Lower lobe of right lung (tissue), 2 donors: ENCODE results near the gene CGGBP1. TPM values are rescaled to one million over a fixed set of nuclear protein-coding genes. Genes with fewer than 3 reads are reported as not detected.

Experiments
- ATAC-seq, 2 donors: fragments of 200-7000 bp; cut with Tn5 transposase; one replicate each; pipeline ENCODE4 v1.9.1; 2020 to 2022; ENCODE audit warnings: mild to moderate bottlenecking in 2 of 2, moderate library complexity in 2 of 2
- DNase-seq: peaks from one replicate; pipeline ENCODE4 v3.0.0-alpha.2; 2020
- H3K27ac ChIP-seq: fragments of 200-600 bp; one replicate; pipeline ENCODE4 v1.8.0; 2022
- H3K27me3 ChIP-seq: fragments of 200-600 bp; one replicate; pipeline ENCODE4 v1.8.0; 2022; ENCODE audit warnings: low read depth
- H3K36me3 ChIP-seq: fragments of 200-600 bp; one replicate; pipeline ENCODE4 v1.8.0; 2022; ENCODE audit warnings: mild to moderate bottlenecking
- H3K4me1 ChIP-seq: fragments of 200-600 bp; one replicate; pipeline ENCODE4 v1.8.0; 2022
- H3K4me3 ChIP-seq: fragments of 200-600 bp; one replicate; pipeline ENCODE4 v1.8.0; 2022; ENCODE audit warnings: mild to moderate bottlenecking
- H3K9me3 ChIP-seq: fragments of 200-600 bp; one replicate; pipeline ENCODE4 v1.8.0; 2022
- CTCF ChIP-seq: fragments of 200-600 bp; IDR thresholded peaks from one replicate; pipeline ENCODE4 v1.8.0; 2022; ENCODE audit warnings: antibody characterized with exemption, mild to moderate bottlenecking
- intact Hi-C: fragments of 100-400 bp; cut with DNase I; formaldehyde crosslinking; loops from one replicate; pipeline ENCODE4 v1.11.0; 2022
- total RNA-seq: library from RNA; stranded (reverse); fragmentation: NEBNext Ultra II Directional; extraction: Animal tissue kit (Norgen Biotek cat#: 25700); gene quantifications from one replicate; pipeline ENCODE4 v1.2.1, GENCODE V29; 2021
- donor health status: DM: no; HTN: yes; CAD: no; lungs with severe emphysema.

Gene CGGBP1
- total RNA-seq, 1 donor from 2014 or later: 85.9 TPM

- Histone ChIP-seq H3K27ac (no peak overlapping the region), H3K36me3 (no peaks in the 10 kb centered on the region), H3K4me1 (no peaks in the 10 kb centered on the region), H3K9me3 (no peaks in the 10 kb centered on the region), H3K27me3 (no peaks in the 10 kb centered on the region), H3K4me3 (no peak overlapping the region)
- intact Hi-C loops: no loop called here
- ATAC-seq (no peak), DNase-seq (no peak)
- no peak for TF ChIP-seq CTCF
Observed at GRCh38 chr3:88034491-88035275, 24.1 kb downstream of the CGGBP1 start.

GRCh38 chr3:88033808-88034207 is 25.0 kb downstream of the CGGBP1 start:
- Histone ChIP-seq H3K27me3 (no peaks in the 10 kb centered on the region), H3K4me1 (no peaks in the 10 kb centered on the region), H3K36me3 (no peaks in the 10 kb centered on the region), H3K4me3 (no peak overlapping the region), H3K27ac (no peak overlapping the region), H3K9me3 (no peaks in the 10 kb centered on the region)
- ATAC-seq: no peak
- intact Hi-C loops: no loop called here
- no peak for TF ChIP-seq CTCF
- DNase-seq: no peak

- Histone ChIP-seq H3K36me3 (no peaks in the 10 kb centered on the region), H3K27me3 (no peaks in the 10 kb centered on the region), H3K4me1 (no peaks in the 10 kb centered on the region), H3K27ac (no peak overlapping the region), H3K9me3 (no peaks in the 10 kb centered on the region), H3K4me3 (no peak overlapping the region)
- DNase-seq (no peak), ATAC-seq (peak in 1 of 2 donors; percentile 42)
- intact Hi-C loops: no loop called here
- no peak for TF ChIP-seq CTCF
Observed at GRCh38 chr3:88033079-88033478, 25.7 kb downstream of the CGGBP1 start.

GRCh38 chr3:88032245-88032644 is 26.6 kb downstream of the CGGBP1 start:
- peak overlapping the region; percentile 71 for H3K27ac ChIP-seq
- H3K9me3 ChIP-seq: no peaks in the 10 kb centered on the region
- peak overlapping the region; percentile 49 for H3K4me3 ChIP-seq
- no peaks in the 10 kb centered on the region for H3K36me3 ChIP-seq
- H3K27me3 ChIP-seq: no peaks in the 10 kb centered on the region
- ATAC-seq (peak in 1 of 2 donors; percentile 12), DNase-seq (no peak)
- intact Hi-C loops: no loop called here
- H3K4me1 ChIP-seq: no peaks in the 10 kb centered on the region
- no peak for TF ChIP-seq CTCF

GRCh38 chr3:88031642-88032077 is 27.1 kb downstream of the CGGBP1 start:
- Histone ChIP-seq H3K27ac (peak overlapping the region; percentile 71), H3K36me3 (no peaks in the 10 kb centered on the region), H3K27me3 (no peaks in the 10 kb centered on the region), H3K4me1 (no peaks in the 10 kb centered on the region), H3K9me3 (no peaks in the 10 kb centered on the region), H3K4me3 (peak overlapping the region; percentile 49)
- no peak for DNase-seq
- peak; percentile 59 to 83 for ATAC-seq
- TF ChIP-seq CTCF: no peak
- intact Hi-C loops: no loop called here
